HG03045 (cell line): ENCODE data around the gene NCLN.
"Not testable (repeated sequence)": the region's sequence is repeated elsewhere in the genome, so short reads cannot be mapped to it uniquely, and the experiment has no call there.

Source experiments
- ATAC-seq: cut with Tn5 transposase; IDR thresholded peaks from one replicate; pipeline ENCODE4 v1.9.1; 2021; ENCODE audit warnings: mild to moderate bottlenecking, moderate library complexity; ENCODE audit not compliant: unreplicated experiment

NCLN gene

DNA sequence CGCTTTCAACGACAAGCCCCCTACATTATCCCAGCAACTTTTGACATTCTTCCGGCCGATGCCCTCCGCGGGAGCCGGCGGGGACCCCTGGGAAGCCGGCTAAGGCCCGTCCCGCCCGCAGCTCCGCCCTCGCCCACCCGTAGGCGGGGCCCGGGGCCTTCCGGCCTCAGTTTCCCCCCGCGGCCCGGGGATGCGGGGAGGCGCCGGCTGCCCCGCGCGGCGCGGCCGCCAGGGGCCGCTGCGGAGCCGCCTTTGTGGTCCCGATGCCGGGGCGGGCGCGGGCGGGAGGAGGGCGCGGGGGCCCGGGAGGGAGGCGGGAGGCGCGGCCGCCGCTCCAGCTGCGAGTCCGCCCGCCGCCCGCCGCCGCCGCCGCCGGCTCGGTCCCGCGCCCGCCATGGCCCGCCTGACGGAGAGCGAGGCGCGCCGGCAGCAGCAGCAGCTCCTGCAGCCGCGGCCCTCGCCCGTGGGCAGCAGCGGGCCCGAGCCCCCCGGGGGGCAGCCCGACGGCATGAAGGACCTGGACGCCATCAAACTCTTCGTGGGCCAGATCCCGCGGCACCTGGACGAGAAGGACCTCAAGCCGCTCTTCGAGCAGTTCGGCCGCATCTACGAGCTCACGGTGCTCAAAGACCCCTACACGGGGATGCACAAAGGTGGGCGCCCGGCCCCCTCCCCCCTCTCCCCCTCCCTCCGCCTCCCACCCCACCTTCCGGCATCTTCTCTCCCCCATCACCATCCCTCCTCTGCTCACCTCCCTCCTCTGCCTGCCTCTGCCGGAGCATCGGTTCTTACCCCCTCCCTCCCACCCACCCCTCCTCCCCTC, 38.8 kb downstream of the NCLN start, which contains the start of gene CELF5:
TSS of gene CELF5 (plus strand) at position 316 of the 823 bp plus-strand sequence. CDS start at position 395, 79 bp downstream.
- ATAC-seq: no peak

DNA sequence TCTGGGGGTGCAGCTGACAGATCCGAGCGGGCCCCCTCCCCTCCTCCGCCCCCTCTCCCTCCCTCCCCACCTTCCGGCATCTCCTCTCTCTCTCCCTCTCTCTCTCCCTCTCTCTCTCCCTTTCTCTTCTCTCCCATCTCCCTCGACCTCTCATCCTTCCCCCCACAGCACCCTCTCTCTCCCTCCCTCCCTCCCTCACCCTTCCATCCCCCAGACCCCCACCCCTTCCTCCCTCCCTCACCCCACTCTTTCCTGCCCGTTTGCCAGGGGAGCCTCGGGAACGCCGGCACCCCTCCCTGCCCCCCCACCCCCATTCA, 39.4 kb downstream of the NCLN start:
- ATAC-seq: no peak

GRCh38 chr19:3225677-3226093, 40.0 kb downstream of the NCLN start:
- ATAC-seq: no peak

DNA sequence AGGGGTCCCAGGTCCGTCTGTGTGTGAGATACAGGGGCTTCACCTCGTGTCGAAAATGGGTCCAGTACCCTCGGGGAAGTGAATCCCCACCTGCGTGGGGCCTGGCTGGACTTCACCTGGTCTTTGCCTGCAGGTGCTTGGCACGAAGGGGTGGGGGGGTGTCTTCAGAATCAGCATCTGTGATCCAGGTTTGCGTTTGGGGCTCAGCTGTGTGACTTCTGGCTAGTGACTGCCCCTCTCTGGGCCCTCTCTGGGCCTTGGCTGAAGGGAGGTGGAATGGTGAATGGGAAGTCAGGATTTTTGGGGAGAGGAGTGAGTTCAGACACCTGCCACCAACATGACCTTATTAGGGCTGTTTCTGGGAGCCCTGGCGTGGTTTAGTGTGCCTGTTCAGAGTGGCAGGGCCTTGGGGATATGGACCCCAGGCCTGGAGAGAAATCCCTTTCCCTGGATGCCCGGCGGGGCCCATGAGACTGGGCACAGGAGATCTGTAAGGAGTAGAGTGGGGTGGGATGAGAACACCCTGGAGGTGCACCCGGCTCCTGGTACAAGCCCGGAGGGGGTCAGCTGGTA, 41.4 kb downstream of the NCLN start:
- ATAC-seq: no peak

- ATAC-seq: no peak
Observed at GRCh38 chr19:3229346-3229743, 43.6 kb downstream of the NCLN start.

DNA sequence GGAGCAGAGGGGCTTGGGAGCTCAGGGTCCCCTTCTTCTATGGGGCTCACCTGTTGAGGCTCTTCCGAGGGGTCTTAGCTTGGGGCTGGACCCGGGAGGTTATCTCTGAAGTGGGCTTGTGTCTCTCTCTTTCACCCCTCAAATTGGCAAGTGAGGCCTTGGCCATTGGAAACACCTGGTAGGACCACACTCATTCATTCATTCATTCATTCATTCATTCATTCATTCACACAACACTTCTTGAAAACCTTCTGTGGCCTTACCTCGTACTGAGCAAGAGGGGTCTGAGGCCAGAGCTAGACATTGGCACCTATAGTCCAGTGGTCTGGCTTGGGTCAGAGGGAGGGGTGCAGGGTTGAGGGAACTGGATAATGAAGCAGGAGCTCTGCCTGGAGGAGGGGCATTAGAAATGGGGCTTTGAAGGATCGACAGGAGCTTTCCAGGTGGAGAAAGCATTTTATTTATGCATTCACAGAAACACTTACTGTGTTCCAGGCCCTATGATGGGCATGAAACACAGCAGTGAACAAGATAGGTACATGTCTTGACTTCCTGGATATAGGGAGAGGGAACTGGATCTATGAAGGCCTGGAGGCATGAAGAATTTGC, 44.3 kb downstream of the NCLN start:
- no peak for ATAC-seq

- ATAC-seq: no peak
Observed at GRCh38 chr19:3231288-3231687, 45.6 kb downstream of the NCLN start.

DNA sequence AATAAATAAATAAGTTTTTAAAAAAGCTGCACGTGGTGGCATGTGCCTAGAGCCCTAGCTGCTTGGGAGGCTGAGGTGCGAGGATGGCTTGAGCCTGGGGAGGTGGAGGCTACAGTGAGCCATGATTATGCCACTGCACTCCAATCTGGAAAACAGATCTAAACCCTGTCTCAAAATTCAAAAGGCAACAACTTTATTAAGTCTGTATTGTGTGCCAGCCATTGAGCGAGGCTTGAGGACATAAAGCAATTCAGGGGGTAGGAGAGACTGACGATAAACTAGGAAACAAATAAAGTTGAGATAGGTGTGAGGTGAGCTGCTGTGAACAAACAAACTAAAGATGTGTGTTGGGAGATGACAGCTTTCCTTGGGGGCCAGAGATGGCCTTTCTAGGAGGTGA, 47.4 kb downstream of the NCLN start:
- no peak for ATAC-seq

DNA sequence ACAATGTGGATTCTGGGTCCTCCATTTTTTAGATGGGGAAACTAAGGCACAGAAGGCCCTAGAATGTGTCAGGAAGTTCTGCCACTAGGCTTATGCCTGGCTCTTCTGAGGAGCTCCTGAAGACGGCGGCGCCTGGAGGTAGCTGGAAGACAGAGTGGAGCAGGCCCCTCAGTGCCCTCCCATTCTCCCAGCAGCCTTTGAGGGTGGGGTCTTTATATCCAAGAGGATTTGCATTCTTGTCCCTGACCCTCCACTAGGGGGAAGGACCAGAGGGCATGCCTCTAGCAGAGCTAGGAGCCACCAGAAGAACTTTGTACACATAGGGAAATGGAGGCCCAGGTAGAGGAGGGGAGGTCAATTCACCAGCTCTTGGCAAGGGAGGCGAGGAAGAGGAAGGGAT, 48.1 kb downstream of the NCLN start:
- ATAC-seq: no peak

DNA sequence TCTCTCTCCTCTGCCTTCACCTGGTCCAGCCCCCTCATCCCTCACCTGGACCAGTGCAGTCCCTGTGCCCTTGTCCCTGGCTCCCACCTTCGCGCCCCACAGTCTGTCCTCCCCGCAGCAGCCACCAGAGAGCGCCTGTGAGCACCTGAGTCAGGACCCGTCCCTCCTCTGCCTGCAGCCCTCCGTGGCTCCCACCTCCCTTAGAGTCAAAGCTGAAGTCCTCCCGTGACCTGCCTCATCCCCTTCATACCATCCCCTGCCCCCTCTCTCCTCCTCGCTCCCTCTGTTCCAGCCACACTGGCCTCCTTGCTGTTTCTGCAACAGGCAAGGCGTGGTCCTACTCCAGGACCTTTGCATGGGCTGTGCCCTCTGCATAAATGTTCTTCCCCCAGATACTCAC, 49.1 kb downstream of the NCLN start:
- no peak for ATAC-seq

GRCh38 chr19:3235604-3236003, 49.9 kb downstream of the NCLN start:
- not testable (repeated sequence) for ATAC-seq

GRCh38 chr19:3236272-3236671, 50.5 kb downstream of the NCLN start:
- no peak for ATAC-seq

GRCh38 chr19:3238066-3238561, 52.4 kb downstream of the NCLN start:
- no peak for ATAC-seq

DNA sequence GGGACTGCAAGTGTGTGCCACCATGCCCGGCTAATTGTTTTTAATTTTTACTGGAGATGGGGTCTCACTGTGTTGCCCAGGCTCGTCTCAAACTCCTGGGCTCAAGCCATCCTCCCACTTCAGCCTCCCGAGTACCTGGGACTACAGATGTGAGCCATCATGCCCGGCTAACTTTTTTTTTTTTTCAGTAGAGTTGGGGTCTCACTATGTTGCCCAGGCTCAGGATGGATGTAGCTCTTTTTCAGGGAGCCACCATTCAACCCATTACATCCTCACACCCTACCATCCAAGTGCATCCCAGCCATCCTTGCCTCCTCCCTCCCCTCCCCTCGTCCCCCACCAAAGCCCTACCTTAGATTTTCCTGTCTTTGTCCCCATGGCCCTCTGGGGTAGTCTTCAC, 53.6 kb downstream of the NCLN start:
- no peak for ATAC-seq

- no peak for ATAC-seq
Observed at GRCh38 chr19:3243819-3244700, 58.3 kb downstream of the NCLN start.

DNA sequence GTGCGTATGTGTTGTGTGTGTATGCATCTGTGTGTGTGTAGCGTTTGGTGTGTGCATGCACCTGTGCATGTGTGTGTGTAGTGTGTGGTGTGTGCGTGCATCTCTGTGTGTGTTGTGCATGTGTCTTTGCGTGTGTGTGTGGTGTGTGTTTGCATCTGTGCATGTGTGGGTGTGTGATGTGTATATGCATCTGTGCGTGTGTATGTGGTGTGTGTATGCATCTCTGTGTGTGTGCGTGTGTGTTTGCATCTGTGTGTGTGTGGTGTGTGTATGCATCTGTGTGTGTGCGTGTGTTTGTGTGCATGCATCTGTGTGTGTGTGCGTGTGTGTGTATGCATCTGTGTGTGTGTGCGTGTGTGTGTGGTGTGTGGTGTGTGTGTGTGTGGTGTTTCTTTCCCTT, 59.3 kb downstream of the NCLN start:
- no peak for ATAC-seq

DNA sequence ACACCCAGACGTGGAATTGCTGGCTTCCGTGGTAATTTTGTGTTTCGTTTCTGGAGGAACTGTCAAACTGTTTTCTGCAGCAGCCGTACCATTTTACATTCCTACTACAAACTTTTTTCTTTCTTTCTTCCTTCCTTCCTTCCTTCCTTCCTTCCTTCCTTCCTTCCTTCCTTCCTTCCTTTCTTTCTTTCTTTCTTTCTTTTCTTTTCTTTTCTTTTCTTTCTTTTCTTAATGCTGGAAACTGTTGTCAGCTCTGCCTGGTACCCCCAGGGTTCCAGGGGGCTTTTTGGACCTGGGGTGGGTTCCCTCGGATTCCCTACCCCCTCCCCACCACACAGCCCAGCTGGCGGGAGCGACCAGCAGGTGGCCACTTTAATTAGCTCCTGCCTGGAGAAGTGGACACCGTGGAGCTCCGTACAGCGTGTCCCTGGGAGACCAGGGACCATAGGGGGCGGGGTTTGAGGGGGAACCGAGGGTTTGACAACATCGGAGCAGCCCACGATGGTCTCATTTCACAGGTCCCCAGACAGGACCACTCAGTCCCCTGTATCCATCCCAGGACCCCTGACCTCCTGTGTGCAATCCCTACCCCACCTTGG, 63.1 kb downstream of the NCLN start:
- ATAC-seq: no peak

- ATAC-seq: no peak
Observed at GRCh38 chr19:3249408-3249807, 63.7 kb downstream of the NCLN start.

DNA sequence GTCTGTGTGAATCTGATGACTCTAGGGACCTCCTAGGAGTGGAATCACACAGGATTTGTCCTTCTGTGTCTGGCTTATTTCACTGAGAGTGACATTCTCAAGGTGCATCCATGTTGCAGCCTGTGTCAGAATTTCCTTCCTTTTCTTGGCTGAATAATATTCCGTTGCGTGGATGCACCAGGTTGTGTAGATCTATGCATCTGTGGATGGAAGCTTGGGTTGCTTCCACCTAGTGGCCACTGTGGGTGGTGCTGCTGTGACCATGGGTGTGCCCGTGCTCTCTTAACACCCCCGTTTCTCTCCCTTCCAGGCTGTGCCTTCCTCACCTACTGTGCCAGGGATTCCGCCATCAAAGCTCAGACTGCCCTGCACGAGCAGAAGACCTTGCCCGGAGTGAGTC, 64.9 kb downstream of the NCLN start:
- no peak for ATAC-seq

GRCh38 chr19:3251229-3251628, 65.5 kb downstream of the NCLN start:
- no peak for ATAC-seq

DNA sequence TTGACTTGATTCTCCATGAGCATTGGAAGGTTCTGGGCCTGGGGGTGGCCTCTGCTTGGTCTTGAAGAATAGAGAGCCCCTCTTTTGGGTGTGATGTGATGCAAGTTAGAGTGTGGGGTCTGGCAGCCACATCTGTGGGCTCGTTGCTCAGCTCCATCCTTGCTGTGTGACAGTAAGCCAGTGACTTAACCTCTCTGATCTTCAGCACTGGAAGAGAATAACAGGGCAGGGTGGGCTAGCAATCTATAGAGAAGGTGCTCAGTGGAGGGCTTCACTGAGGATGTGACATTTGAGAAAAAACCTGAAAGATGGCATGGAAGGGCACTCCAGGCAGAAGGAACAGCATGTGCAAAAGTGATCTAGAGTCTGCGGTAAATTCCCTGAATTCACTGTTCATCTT, 66.9 kb downstream of the NCLN start:
- no peak for ATAC-seq
